DMS 273 (cell line): Measurements from ENCODE around the gene ESYT3.
A peak's percentile ranks its signal among the peaks of the same experiment; 100 is the strongest.

Experiments used
- DNase-seq: peaks from one replicate; lab custom pipeline; 2025; ENCODE audit not compliant: unreplicated experiment; lab: John Stamatoyannopoulos, UW

ESYT3 gene

GRCh38 chr3:138459619-138460535, 25.5 kb downstream of the ESYT3 start:
- DNase-seq = peak; percentile 96

- no peak for DNase-seq
These were observed 26.3 kb downstream of the ESYT3 start for GRCh38 chr3:138460536-138461205.

GRCh38 chr3:138461246-138461645, 26.8 kb downstream of the ESYT3 start:
- no peak for DNase-seq

- peak; percentile 56 for DNase-seq
These were observed 27.5 kb downstream of the ESYT3 start for GRCh38 chr3:138461896-138462295.

- peak; percentile 82 for DNase-seq
These were observed 29.5 kb downstream of the ESYT3 start for GRCh38 chr3:138463724-138464490.

- DNase-seq = no peak
These were observed 30.1 kb downstream of the ESYT3 start for GRCh38 chr3:138464491-138464860.

- DNase-seq = no peak
These were observed 31.0 kb downstream of the ESYT3 start for GRCh38 chr3:138465451-138465850.

- peak; percentile 56 for DNase-seq
These were observed 31.5 kb downstream of the ESYT3 start for GRCh38 chr3:138465925-138466324.

GRCh38 chr3:138467931-138468330, 33.5 kb downstream of the ESYT3 start:
- no peak for DNase-seq

- DNase-seq = no peak
These were observed 34.0 kb downstream of the ESYT3 start for GRCh38 chr3:138468451-138468850.

- no peak for DNase-seq
These were observed 34.5 kb downstream of the ESYT3 start for GRCh38 chr3:138468886-138469285.

GRCh38 chr3:138469874-138470273, 35.5 kb downstream of the ESYT3 start:
- DNase-seq = no peak

- no peak for DNase-seq
These were observed 36.3 kb downstream of the ESYT3 start for GRCh38 chr3:138470687-138471086.

- no peak for DNase-seq
These were observed 37.1 kb downstream of the ESYT3 start for GRCh38 chr3:138471481-138471880.

GRCh38 chr3:138472141-138472825, 37.9 kb downstream of the ESYT3 start:
- no peak for DNase-seq

GRCh38 chr3:138473391-138473790, 39.0 kb downstream of the ESYT3 start:
- DNase-seq = no peak

GRCh38 chr3:138474163-138474562, 39.7 kb downstream of the ESYT3 start:
- DNase-seq = peak; percentile 20

GRCh38 chr3:138476526-138476925, 42.1 kb downstream of the ESYT3 start:
- DNase-seq = no peak

GRCh38 chr3:138477120-138477519, 42.7 kb downstream of the ESYT3 start:
- no peak for DNase-seq

GRCh38 chr3:138477801-138478200, 43.4 kb downstream of the ESYT3 start:
- no peak for DNase-seq

GRCh38 chr3:138479438-138479863, 45.0 kb downstream of the ESYT3 start:
- peak; percentile 82 for DNase-seq
